Stimulated activated naive CD4-positive, alpha-beta T cell treated with Interleukin-2 at 50 U/mL for 16 hours (primary cell): ENCODE results near the gene ARHGAP28.

Experiments used
- DNase-seq: peaks from one replicate; lab custom pipeline; 2025; lab: John Stamatoyannopoulos, UW

Gene ARHGAP28

DNA sequence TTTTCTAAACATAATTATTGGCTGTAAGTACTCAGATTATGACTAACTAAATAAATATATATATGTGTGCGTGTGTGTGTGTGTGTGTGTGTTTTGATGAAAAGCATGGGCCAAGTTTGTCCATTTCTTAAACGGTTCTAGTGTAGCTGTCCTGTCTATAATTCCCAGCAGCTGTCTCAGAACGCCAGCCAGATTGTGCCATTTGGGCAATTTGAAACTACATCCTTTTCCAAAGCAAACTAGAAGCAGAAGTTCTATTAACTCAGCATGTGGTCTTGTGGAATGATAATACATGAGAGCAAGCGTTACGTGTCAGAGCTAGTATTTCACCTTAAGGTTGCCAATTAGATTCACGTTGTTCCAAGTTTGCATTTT, 1.7 kb downstream of the ARHGAP28 start:
- DNase-seq: no peak

DNA sequence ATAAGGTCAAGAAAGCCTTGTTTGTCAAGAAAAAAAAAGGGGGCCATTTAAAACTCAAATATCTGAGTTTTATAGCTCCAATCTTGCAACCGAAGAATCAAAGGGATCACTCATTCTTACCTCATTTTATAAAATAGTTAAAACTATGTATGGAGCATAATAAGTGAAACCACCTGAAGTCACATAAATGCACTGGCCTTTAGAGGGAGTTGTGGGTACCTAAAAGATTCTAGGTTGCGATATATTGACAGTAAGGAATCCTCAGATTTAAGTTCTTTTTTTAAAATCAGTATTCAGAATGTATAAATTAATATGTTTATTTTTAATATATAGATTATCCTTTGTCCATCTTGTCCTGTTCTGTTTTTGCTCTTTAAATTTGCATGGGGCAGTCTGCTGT, 3.4 kb downstream of the ARHGAP28 start:
- no peak for DNase-seq

DNA sequence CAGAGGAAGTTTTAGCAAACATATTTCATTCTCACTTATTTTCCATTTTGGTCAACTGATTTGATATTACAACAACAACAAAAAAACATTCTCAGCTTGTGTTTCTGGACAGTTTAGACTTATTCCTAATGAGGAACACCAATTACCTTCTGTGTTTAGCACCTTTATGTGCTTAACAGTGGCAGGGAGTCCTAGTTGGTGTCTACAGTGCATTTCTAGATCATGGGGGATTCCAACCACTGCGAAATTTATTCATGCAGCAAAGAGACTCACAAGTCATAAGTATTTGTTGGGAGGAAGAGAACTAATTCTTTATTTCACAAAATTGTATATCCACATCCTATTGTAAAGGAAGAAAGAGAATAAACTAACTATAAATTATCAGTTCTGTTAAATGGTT, 4.2 kb downstream of the ARHGAP28 start:
- no peak for DNase-seq

DNA sequence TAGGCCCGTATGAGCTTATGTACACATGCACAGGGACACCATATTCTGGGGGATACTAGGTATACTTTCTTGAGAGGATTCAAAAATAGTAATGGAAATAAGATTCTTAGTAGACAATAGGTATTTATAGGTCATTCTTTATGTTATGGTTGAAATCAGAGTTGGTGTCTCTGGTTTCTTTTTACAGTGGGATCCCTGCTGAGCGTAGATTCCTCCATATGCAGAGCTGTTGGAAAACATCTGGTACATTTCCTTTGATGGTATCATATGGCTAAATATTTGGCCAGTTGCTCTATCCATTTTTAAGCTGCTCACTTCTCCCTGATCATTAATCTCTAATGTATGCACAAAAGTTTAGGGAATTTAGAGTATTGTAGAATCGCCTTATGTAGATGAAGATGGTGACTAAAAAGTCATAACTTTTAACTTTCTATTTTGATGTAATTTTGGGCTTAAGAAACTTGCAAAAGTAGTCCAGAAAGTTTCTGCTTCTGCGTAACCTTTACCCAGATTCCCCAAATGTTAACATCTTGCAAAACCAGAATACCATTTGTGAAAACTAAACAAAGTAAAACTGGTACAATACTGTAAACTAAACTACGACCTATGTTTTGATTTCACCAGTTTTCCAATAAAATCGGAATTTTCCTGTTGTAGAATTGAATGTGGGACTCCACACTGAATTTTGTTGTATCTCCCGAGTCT, 5.4 kb downstream of the ARHGAP28 start:
- no peak for DNase-seq

DNA sequence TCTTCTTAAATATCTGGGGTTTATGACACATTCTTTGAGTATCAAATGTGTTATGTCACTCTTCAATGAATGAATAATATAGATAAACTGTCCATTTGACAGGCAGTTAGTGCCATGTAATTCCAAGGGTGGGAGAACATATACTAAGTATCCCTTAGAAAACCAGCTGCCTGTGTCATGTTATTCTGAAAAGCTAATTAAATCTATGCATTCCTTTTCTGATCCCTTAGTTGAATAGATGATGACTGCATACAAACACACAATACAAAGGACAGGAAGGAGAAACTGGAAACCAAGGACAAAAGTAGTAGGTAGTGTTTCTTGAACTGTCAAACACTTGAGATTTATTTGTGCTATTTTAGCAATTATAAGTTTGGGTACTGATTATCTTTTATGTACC, 8.3 kb downstream of the ARHGAP28 start:
- DNase-seq: no peak

DNA sequence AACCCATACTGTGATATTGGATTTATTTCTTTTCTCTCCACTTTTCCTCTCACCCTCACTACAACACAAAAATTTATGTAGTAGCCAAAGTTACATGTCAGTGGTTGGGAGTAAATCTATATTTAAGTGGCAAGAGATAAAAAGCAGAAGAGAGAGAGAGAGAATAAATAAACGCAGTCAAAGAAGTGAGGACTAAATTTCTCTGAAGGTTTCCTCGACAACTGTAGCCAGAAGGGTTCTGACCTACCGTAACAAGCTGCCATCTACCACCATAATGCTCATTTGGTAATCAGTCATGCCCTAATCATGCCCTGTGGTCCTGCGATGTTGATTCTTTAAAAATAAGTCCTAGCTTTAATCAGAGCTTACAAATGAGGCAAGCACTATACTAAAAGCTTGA, 9.1 kb downstream of the ARHGAP28 start:
- DNase-seq: no peak

DNA sequence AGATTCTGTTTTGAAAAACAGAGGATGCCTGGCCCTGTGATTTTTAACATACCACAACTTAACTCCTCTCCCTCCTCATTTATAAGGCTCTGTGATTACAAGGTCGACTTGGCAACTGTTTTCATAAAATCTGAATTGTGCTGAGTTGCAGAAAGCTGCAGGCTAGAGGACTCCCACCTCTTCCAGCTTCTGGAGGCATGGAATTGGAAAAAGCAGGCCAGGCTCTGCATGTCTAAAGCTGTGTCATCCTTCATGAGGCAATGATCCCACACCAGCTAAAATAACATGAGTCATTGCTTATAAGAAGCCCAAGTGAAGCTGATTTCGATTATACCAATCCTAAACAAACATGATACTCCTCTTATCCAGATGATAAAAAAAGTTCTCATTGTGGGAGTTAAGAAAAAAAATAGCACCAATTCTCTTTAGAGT, 11.7 kb downstream of the ARHGAP28 start:
- DNase-seq: no peak

DNA sequence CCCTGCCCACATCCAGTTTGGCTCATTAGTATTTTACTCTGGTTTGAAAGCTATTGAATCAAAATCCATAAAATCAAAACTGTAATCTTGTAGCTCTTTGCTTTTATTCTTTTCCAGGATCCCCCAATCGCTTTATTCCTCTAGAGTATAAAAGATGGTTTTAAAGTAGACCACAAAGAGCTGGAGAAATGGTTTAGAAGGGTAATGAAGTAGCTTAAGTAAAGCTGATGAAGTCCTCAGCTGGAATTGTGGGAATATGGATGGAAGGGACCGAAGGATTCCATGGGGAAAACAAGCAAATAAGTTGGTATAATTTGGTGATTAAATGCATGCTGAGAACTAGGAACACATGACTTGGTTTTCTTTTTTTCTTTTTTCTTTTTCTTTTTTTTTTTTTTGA, 12.3 kb downstream of the ARHGAP28 start:
- DNase-seq: no peak

DNA sequence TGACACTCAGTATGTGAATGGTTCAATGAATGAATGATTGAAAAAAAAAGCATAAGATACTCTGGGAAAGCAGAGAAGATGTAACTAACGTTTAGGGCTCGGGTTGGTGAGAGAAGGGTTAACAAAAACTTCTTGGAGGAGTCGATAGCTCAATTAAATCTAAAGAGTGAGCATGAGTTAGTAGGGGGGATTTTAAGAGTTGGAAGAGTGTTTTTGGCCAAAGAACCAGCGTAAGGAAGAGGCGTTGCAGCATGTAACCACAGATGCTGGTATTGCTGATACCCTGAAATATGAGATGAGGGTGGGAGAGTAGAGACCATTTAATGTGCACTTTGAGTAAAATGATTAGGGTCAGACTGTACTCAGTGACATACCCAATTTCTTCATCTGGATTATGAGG, 14.5 kb downstream of the ARHGAP28 start:
- no peak for DNase-seq

DNA sequence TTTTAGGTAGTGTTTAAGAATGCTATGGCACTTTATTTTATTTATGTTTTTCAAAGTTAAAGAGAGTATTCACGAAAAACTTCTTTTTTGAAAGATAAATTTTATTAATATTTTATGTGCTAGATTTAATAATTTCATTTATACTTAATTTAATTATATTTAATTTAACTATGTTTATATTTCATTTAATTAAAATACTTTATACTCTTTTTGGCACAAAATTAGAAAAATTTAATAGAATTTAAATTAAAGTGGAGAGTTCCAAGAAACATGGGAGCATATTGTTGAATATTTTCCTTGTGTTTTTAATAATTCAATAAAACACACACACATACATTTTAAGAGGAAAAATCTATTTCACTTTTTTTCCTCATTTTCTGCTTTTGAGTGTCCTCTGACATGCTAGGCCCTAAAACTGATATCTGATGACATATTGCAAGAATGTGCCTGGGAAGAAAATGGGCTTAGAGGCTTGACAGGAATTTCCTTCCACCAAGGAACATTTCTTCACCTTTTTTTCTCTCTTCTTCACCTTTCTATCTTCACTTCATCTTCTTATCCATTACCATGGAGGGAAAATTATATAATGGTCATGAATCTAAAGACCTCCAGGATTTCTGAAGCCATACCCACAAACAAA, 15.4 kb downstream of the ARHGAP28 start:
- DNase-seq: no peak

DNA sequence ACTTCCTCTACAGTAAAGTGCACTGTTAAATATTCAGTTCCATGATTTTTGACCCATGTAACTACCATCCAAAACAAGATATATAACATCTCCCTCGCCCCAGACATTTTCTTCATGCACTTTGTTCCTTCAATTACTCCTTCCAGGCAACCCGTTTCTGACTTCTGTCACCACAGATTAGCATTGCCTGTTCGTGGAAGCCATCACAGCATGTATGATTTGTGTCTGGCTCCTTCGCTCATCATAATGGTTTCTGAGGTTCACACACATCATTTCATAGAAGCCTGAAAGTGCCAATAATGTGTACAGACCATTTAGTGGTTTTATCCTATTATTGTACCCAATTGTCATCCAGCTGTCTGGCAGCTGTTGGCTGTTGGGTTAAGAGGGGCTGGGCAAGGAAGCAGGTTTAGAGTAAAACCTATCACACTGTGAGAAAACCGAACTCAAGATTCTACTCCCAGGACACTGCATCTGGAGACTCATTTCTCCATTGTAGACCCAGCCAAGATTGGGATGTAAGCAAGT, 16.1 kb downstream of the ARHGAP28 start:
- no peak for DNase-seq

DNA sequence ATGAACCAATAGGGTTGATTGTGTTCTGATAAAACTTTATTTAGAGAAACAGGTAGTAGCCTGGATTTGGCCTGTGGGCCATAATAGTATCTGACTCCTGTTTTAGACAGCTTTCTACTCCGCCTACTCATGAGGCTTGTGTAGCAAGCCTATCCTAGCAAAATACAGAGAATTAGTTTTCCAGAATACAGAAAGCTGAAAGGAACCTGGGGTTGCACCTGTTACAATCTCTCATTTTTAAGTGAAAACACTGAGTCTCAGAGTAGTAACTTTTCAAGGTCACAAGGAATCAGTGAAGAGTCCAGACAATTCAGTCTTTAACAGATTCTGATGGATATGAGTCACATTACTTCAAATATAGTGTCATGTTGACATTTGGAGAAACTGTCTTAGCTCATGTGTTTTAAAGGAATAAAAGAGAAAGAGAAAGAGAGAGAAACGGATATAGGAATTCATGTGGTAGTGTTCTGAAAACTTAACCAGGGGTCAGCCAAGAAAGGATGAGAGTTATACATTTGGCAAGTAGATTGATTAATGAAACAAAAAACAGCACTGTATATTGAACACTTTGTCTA, 17.0 kb downstream of the ARHGAP28 start:
- DNase-seq: no peak

DNA sequence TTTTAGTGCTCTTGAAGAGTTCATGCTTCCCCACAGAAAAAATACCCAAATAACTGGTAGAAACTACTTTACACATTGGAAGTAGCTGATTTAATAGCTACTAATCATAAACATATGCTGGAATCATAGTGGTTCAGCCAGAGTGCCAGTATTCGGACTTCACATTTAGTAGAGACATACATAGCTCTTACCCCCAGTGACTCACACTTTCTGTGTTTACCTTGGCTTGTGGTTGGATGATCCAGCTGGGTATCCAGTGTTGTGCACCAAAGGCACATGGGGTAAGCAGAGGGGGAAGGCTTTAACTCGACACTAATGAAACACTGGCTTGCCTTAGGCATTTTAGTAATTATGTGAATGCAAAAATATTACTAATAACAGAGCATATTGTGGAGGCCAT, 18.1 kb downstream of the ARHGAP28 start:
- DNase-seq: no peak

DNA sequence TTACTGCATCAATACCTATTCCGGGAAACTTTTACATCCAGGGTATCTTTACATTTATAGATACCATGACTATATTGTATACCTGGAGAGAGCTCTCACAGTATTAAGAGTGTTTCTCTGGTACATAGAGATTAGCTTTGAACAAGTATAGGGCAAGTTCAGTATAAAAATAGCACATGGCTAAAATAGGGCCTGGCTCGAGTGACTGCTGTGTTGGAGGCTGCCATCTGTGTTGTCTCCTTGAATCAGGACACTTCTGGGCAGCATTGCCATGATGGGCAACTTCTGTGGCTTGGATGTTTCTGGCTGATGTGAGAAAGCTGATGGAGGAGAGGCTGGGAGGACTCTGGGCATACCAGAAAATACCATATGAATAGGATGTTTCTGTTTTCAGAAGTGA, 18.7 kb downstream of the ARHGAP28 start:
- no peak for DNase-seq

DNA sequence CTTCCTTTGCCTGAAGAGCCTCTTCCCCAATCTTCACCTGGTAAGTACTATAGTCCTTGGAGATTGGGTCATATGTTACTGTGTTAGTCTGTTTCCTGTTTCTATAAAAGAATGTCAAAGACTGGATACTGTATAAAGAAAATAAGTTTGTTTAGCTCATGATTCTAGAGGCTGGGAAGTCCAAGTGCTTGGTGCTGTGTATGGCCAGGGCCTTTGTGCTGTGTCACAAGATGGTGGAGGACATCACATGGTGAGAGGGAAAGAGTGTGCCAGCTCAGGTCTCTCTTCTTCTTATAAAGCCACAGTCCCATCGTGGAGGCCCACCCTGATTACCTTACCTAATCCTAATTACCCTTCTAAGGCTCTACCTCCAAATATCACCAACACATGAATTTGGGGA, 20.9 kb downstream of the ARHGAP28 start:
- DNase-seq: no peak

DNA sequence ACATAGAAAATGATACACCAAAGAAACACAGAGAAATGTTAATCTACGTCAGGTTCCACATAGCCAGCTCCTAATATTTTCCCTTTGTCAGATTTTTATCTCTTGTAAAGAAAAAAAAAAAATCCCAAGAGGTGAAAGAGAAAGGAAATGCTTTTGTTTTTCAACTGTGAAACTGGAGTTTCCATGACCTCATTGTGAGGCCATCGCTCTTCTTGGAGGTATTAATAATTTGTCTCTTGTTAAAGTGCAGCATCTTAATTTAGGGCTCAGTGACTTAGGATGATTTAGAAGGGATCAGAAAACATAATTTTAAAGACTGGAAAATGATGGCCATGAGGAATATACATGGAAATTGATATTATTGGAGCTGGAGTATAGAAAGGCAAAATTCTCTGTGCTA, 21.7 kb downstream of the ARHGAP28 start:
- DNase-seq: no peak

DNA sequence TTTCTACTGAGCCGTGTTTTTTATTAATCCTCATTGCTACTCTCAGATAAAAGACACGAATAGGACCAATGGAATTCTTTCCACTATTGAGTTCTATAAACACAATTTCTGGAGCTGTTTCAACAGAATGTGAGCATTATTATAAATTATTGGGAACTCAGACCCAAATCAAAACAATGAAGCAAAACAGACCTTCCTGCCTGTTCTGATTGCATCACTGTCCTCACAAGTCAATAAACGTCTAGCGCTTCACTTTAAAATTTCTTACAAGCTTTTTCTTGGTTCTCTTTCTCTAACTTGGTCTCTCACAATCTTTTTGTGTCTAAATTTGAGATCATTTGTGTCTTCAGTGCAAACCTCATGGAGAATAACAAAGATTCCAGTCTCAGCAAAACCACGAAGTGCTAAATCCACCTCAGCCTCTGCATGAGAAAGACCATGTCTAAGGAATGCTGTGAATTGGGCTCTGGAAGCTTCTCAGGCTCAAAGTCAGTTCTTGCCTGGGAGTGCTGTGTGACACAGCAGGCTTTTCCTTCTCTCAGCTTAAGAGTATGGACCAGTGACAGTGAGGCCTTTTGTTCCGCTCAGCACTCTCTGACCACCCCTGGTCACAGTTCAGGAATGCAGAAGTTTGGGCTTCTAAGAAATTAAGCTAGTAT, 22.8 kb downstream of the ARHGAP28 start:
- DNase-seq: no peak

DNA sequence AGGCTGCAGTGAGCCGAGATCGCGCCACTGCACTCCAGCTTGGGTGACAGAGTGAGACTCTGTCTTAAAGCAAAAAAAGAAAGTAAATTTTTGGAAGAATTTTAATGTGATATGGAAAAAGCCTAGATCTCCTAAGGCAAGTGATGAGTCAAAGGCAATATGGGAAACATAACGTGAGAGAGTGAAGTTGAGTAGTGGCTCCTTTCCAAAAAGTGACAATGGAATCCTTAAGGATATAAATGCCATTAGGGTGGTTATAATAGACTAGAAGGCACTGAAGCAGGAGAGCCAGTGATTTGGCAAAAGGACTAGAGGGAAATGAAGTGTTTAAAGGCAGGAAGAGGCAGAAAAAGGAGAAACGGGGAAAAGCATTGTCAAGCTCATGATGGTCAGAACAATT, 25.6 kb downstream of the ARHGAP28 start:
- DNase-seq: no peak

DNA sequence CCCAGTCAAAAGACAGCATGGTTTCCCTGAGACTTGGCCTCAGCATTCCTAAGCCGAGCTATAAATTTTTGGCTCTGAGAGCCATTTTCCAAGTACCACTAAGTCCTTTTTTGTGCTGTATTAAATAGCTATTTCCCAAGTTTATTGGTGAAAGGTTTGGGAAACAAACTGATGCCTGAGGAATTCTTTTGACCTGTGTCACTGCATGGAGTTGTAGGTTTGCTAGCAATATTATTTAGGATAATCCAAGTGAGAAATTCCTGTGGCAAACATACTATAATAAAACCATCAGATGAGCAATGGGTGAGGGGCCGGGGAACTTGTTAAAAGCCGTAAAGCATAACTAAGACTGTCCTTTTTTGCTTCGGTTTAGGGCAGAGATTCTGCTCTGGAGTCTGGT, 28.4 kb downstream of the ARHGAP28 start:
- no peak for DNase-seq

DNA sequence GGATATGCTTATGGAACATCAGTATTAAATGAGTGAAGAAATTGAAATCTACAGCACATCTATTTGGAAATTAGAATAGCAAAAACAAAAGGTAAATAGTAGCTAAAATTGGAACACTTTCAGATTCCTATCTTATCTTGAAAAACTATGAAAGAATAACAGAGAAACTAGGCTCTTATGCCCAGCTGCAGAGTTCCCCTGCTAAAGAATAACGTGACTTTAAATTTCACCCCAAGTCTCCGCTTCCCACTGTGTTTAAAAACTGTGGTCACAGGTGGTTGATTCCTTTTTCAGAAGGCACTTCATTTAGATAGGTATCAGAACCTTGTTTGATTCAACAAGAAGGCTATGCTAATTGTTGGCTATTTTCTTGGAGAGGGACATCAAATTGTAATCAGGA, 30.1 kb downstream of the ARHGAP28 start:
- no peak for DNase-seq

DNA sequence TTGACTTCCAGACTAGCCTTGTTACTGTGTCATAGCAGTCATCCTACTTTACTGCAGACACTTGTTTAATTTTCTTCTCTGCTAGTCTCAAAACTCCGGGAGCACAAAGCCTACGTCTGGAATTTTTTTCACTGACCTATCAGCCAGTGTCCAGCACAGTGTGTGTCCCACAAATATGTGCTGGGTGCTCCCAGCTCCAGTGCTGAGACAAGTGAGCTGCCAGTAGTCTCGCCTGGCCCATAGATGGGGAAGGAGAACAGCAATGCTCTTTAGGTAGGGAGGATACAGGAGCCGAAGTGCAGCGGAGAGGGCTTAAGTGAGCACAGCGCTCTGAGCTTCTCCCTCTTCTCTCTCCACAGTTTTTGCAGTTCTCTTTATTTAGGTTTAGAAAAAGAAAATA, 34.0 kb downstream of the ARHGAP28 start:
- DNase-seq: no peak

DNA sequence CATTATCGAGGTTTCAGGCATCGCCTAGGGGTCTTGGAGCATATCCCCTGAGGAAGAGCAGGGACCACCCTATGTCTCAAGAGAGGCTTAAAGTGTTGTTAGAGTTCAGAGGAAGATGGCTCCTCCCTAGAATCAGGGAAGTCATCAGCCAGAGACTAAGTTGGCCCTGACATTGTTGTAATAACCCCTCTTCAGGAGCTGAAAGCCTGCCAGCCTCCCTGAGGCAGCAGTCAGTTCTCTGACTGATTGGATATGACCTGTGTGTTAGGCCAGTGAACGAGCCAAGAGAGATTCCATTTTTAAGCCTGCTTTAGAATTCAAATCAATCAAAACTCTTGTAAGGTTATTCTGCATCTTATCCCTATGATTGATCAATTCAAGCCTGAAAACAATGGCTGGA, 34.9 kb downstream of the ARHGAP28 start:
- no peak for DNase-seq

DNA sequence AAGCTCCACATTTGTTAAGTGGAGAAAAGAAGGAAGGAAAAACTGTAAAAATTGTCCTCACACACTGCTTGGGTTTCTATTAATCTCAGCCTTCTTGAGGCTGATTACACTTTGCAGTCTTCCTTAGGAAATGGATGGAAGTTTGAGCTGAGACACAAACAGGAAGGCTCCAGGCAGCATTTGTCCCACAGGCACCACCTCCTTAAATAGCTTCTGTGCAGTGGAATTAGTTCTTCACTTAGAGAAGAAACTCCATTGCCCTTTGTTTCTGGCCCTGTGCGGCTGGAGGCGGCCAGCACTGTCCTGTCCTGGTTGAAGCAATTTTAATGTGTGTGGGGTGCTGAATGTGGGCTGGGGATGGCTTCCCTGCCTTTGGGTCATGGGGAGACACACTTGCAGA, 44.3 kb downstream of the ARHGAP28 start:
- no peak for DNase-seq
